Liver (tissue), 3 donors: ENCODE results near the gene REPS1.
A peak's percentile ranks its signal among the peaks of the same experiment; 100 is the strongest.

ENCODE experiments used
- FOXA2 ChIP-seq: IDR thresholded peaks from 2 replicates; pipeline ENCODE4 v1.6.1; 2016; ENCODE audit warnings: antibody characterized with exemption
- GABPA ChIP-seq, 2 donors: IDR thresholded peaks in 1 of 2; conservative IDR thresholded peaks in 1 of 2; 2 replicates each; pipeline ENCODE4 v1.6.1; 2016; ENCODE audit warnings: antibody characterized with exemption in 2 of 2, mild to moderate bottlenecking in 1 of 2, moderate library complexity in 1 of 2
- JUND ChIP-seq, 2 donors: IDR thresholded peaks; 2 replicates each; pipeline ENCODE4 v1.6.1; 2016; ENCODE audit warnings: antibody characterized with exemption in 2 of 2
- RAD21 ChIP-seq, 2 donors: IDR thresholded peaks; 2 replicates each; pipeline ENCODE4 v1.6.1; 2016; ENCODE audit warnings: antibody characterized with exemption in 2 of 2, mild to moderate bottlenecking in 2 of 2
- SP1 ChIP-seq: IDR thresholded peaks from 2 replicates; pipeline ENCODE4 v1.6.1; 2018; ENCODE audit warnings: antibody characterized with exemption, mild to moderate bottlenecking
- TAF1 ChIP-seq: conservative IDR thresholded peaks from 2 replicates; pipeline ENCODE4 v1.6.1; 2016; ENCODE audit warnings: antibody characterized with exemption, mild to moderate bottlenecking
- YY1 ChIP-seq: IDR thresholded peaks from 2 replicates; pipeline ENCODE4 v1.6.1; 2016; ENCODE audit warnings: antibody characterized with exemption, mild to moderate bottlenecking
- TF ChIP-seq, protein P1 (sequence below): fragments of 150-350 bp; IDR thresholded peaks from 2 replicates; pipeline ENCODE4 v1.5.1; 2017; ENCODE audit warnings: improper control_type of control experiment, low read depth, low read length; ENCODE audit not compliant: missing input control
- TF ChIP-seq, protein P2 (sequence below): IDR thresholded peaks from 2 replicates; pipeline ENCODE4 v1.6.1; 2016; ENCODE audit warnings: antibody characterized with exemption
- TF ChIP-seq, protein P3 (sequence below): IDR thresholded peaks from 2 replicates; pipeline ENCODE4 v1.6.1; 2016; ENCODE audit warnings: antibody characterized with exemption, mild to moderate bottlenecking
- TF ChIP-seq, protein P4 (sequence below): IDR thresholded peaks from 2 replicates; pipeline ENCODE4 v1.6.1; 2016; ENCODE audit warnings: antibody characterized with exemption
- TF ChIP-seq, protein P5 (sequence below): IDR thresholded peaks from 2 replicates; pipeline ENCODE4 v1.6.1; 2016; ENCODE audit warnings: antibody characterized with exemption
- donor health status: healthy.
- donor health status: healthy.

DNA sequence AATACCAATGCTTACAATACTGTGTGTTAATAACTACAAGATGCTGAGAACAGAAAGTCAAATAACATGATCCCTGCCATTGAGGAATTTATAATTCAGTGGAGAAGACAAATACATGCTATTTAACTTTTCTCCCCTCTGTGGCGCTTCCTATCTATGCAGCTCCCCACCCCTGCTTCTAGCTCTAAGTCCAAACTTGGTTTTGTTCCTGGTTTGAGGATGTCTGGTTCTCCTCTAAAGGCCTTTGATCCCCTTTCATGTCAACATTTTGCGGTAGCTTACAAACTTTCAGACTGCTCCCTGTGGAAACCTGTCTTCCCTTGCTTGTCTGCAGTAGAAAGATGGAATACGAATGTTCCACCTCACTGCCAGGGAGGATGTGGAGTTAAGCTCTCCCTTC, 18.4 kb upstream of the REPS1 start:
- TF ChIP-seq, protein P1, sequence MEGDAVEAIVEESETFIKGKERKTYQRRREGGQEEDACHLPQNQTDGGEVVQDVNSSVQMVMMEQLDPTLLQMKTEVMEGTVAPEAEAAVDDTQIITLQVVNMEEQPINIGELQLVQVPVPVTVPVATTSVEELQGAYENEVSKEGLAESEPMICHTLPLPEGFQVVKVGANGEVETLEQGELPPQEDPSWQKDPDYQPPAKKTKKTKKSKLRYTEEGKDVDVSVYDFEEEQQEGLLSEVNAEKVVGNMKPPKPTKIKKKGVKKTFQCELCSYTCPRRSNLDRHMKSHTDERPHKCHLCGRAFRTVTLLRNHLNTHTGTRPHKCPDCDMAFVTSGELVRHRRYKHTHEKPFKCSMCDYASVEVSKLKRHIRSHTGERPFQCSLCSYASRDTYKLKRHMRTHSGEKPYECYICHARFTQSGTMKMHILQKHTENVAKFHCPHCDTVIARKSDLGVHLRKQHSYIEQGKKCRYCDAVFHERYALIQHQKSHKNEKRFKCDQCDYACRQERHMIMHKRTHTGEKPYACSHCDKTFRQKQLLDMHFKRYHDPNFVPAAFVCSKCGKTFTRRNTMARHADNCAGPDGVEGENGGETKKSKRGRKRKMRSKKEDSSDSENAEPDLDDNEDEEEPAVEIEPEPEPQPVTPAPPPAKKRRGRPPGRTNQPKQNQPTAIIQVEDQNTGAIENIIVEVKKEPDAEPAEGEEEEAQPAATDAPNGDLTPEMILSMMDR, result no peak
- no peak for TF ChIP-seq GABPA (IDR thresholded peaks at IDR 0.05 in 1 of 2, conservative IDR thresholded peaks at IDR 0.05 in 1 of 2)
- peak; percentile 34 to 36 for TF ChIP-seq RAD21 (IDR thresholded peaks at IDR 0.05)
- TF ChIP-seq YY1, result no peak
- TF ChIP-seq TAF1, result no peak
- TF ChIP-seq, protein P2, sequence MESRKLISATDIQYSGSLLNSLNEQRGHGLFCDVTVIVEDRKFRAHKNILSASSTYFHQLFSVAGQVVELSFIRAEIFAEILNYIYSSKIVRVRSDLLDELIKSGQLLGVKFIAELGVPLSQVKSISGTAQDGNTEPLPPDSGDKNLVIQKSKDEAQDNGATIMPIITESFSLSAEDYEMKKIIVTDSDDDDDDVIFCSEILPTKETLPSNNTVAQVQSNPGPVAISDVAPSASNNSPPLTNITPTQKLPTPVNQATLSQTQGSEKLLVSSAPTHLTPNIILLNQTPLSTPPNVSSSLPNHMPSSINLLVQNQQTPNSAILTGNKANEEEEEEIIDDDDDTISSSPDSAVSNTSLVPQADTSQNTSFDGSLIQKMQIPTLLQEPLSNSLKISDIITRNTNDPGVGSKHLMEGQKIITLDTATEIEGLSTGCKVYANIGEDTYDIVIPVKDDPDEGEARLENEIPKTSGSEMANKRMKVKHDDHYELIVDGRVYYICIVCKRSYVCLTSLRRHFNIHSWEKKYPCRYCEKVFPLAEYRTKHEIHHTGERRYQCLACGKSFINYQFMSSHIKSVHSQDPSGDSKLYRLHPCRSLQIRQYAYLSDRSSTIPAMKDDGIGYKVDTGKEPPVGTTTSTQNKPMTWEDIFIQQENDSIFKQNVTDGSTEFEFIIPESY, result no peak
- no peak for TF ChIP-seq SP1
- no peak for TF ChIP-seq FOXA2
- TF ChIP-seq, protein P3, sequence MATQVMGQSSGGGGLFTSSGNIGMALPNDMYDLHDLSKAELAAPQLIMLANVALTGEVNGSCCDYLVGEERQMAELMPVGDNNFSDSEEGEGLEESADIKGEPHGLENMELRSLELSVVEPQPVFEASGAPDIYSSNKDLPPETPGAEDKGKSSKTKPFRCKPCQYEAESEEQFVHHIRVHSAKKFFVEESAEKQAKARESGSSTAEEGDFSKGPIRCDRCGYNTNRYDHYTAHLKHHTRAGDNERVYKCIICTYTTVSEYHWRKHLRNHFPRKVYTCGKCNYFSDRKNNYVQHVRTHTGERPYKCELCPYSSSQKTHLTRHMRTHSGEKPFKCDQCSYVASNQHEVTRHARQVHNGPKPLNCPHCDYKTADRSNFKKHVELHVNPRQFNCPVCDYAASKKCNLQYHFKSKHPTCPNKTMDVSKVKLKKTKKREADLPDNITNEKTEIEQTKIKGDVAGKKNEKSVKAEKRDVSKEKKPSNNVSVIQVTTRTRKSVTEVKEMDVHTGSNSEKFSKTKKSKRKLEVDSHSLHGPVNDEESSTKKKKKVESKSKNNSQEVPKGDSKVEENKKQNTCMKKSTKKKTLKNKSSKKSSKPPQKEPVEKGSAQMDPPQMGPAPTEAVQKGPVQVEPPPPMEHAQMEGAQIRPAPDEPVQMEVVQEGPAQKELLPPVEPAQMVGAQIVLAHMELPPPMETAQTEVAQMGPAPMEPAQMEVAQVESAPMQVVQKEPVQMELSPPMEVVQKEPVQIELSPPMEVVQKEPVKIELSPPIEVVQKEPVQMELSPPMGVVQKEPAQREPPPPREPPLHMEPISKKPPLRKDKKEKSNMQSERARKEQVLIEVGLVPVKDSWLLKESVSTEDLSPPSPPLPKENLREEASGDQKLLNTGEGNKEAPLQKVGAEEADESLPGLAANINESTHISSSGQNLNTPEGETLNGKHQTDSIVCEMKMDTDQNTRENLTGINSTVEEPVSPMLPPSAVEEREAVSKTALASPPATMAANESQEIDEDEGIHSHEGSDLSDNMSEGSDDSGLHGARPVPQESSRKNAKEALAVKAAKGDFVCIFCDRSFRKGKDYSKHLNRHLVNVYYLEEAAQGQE, result no peak
- TF ChIP-seq, protein P4, sequence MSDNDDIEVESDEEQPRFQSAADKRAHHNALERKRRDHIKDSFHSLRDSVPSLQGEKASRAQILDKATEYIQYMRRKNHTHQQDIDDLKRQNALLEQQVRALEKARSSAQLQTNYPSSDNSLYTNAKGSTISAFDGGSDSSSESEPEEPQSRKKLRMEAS, result no peak
- no peak for TF ChIP-seq JUND (IDR thresholded peaks at IDR 0.05)
- TF ChIP-seq, protein P5, sequence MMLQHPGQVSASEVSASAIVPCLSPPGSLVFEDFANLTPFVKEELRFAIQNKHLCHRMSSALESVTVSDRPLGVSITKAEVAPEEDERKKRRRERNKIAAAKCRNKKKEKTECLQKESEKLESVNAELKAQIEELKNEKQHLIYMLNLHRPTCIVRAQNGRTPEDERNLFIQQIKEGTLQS, result no peak
